HG02973 (cell line): ENCODE data around the gene CAMK2B.

Source experiments
- ATAC-seq: cut with Tn5 transposase; IDR thresholded peaks from one replicate; pipeline ENCODE4 v1.9.1; 2021; ENCODE audit warnings: moderate library complexity; ENCODE audit not compliant: unreplicated experiment

The CAMK2B gene

DNA sequence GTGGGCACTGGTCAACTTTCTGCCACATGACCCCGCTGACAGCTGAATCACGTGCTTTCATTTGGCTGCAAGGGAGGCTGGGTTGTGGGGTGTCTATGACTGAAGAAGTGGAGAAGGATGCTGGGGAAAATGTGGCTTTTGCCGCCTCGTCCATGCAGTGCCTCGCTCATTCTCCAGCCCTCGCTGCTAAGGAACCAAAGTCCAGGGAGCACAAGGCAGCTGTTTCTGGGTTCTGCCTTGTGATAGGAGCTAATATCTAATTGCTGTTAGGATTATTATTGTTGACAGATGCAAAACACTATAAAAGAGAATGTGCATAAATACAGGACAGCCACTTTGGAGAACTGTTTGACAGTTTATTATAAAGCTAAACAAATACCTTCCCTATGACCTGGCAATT is 4.9 kb upstream of the CAMK2B start:
- ATAC-seq, result no peak

DNA sequence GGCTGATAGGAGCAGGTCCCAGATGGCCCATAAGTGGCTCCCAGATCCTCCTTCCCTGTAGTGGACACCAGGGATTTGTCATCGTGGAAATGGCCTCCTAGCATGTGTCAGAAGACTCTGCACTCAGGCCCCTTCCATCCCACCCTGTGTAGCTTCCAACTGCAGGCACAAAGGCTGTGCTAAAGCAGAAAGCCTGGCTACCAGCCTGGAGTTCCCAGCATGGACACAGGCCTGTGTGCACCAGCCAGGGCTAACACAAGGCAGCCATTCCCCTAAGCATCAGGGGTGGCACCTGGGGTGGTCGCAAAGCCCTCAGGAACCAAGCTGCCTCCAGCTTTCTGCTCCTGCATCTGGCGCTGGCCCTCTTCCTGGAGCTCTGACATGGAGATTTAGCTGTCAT is 4.5 kb upstream of the CAMK2B start:
- no peak for ATAC-seq

GRCh38 chr7:44329081-44329480 is 3.7 kb upstream of the CAMK2B start:
- ATAC-seq, result no peak

- ATAC-seq, result no peak
These were observed 2.6 kb upstream of the CAMK2B start for GRCh38 chr7:44327981-44328380.

DNA sequence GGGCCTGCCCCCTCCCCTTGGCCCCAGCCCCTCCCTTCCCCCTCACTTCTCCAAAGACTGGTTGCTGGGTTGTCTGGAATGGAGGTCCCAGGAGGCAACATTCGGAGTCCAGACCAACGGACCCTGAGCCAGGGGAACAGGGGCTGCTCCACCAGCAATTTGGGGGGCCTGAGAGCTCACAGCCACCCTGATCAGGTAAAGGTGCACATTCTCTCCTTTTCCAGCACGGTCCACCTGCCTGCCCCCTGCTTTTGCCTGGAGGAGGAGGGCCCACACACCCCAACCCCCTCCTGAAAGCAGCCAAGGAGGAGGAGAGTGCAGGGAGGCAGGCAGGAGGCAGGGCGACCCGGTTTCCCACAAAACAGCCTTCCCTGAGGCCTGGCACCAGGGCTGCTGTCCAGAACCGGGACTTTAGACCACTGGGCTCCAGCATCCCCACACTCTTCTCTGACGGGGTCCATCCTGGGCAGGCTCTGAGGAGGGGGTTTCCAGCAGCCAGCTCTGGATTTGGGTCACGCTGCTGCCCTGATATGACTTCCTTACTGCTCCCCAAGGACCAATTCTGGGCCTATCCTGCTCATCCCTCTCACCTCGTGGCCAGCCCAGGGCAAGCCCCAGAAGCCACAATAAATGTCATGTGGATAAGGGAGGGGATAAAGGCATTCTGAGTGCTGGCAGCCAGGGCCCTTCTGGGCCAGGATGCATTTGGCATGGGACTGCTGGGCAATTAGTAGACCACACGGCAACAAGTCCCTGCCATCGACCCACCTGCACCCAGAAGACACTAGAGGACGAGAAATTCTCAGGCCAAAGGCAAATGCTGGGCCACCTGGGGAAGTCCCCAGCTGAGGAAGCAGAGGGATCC is 1.1 kb upstream of the CAMK2B start:
- ATAC-seq, result no peak

DNA sequence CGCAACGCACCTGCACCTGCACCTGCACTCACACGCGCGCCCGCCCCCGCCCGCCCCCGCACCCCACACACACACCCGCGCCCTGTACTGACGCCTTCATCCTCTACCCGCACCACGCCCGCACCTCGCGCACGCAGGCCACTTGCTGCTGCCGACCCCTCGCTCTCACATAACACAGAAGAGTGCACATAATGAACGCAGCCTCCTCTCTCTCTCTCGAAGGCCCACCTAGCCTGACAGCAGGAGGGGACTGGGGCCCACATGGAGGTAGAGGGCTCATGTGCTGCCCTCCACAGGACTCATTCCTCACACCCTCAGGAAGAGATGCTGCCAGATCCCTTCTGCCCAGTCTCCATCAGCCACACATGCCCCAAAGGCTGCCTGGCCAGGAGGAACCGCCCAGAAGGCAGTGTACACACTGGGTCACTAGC is 432 bp upstream of the CAMK2B start:
- no peak for ATAC-seq

DNA sequence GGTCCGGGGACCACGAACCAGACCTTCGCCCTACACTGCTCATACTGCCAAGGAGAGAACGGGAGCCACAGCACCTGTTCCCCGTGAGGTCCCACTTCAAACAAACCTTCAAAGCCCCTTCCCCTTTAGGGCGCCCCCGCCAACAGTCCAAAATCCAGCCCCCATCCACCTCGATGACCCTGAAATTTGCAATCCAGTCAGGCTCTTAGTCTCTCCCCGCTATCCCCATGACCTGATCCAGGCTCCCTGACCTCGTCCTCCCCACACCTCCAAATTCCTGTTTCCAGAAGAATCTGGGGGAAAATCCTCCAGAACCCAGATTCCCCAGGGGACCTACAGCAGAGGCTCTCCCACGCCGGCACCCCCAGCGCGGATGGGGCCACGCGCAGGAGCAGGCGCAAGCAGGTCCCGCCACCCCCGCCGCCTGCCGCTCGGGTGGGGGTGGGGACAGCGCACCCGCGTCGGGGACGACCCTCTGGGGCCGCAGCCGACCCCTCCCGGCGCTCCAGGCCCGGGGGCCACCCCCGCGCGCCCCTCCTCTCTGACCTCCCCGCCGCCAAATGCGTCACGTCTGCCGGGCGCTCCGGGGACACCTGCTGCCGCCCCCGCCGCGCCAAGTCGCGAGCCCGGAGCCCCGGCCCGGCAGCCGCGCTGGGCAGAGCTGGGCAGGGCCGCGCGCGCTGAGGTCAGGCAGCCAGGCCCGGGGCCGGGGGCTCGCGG is 753 bp downstream of the CAMK2B start:
- ATAC-seq, result no peak

DNA sequence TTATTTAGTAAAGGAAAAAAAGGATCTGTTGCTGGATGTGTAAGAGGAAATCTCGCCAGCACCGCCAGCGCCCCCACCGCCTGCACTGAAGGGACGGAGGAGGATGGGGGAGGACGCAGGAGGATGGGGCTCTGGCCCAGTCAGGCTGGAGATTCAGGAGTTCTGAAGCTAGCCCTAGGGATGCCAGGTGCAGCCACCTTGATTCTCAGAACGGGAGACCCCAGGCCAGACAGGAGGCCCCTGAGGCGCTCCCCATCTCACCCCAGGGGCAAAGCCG is 1.3 kb downstream of the CAMK2B start:
- no peak for ATAC-seq

GRCh38 chr7:44323381-44324203 is 1.8 kb downstream of the CAMK2B start:
- no peak for ATAC-seq

DNA sequence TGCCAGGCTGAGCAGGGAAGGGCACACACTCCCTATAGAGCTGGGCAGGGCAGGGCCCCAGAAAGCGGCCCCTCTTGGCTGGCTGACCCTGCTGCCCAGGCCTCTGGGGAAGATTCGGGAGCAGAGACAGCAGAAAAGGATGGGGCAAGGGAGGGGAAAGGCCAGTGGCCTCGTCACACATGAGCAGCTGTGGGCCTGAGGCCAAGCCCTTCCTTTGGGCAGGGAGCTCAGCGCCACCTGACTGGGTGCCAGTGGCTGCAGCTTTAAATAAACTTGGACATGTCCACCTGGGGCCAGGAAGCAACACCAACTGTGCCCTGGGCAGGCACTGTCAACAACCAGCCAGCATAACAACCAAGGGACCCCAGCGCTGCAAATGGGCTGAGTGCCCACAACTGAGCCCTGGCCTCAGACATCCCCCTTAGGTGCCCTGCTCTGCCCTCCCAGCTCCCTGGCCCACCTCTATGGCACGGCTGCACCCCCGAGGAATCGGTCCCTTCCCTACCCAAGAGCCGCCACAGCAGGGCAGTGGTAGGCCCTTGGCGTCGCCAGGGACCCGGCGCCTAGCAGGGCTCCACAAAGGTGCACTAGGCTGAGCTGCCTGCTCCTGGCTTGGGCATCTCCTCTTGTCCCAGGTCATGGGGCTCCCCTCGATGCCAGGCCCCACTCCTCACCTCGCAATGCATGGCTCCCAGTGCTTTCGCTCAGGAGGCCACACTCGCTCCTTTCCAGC is 2.6 kb downstream of the CAMK2B start:
- ATAC-seq, result no peak

- no peak for ATAC-seq
These were observed 3.6 kb downstream of the CAMK2B start for GRCh38 chr7:44321796-44322195.

DNA sequence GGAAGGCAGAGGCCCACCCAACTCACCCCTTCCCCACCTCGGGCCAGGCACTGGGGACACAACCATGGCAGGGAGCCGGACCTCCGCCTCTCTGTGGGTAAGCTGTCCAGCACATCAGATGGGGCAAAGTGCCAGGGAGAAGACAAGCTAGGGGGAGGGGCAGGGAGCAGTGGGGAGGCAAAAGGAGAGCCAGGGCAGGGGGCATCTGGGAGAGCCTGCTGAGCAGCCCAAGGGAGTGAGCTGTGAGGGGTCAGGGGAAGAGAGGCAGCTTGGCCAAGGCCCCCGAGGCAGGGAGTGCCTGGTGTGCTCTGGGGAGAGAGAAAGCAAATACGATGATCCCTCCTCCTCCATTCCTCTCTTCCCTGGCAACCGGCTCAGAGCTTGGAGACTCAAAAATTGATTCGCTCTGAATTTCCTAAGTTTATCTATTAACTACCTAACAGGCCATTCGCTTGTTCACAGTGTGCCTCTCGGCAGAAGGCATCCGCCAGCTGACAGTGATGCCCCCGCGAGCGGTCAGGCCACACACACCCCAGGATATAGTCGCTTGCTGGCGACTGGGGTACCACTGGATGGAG is 4.5 kb downstream of the CAMK2B start:
- no peak for ATAC-seq

DNA sequence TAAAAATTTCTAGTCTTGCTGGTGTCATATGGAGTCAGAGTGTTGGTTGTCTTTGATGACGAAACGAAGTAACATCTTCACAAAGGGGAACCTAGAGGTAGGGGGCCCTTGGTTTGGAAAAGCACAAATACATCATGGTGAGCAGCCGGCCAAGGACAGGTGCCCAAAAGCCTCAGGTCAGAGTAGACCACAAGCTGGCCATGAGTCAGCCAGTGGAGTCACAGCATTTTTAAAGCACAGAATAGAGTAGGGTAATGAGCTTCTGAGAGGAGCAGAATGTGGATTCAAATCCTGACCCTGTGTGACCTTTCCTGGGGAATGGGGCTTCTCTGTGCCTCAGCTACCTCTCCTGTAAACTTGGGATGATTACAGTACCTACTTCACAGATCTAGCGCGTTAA is 5.3 kb downstream of the CAMK2B start:
- ATAC-seq, result no peak

- no peak for ATAC-seq
These were observed 7.1 kb downstream of the CAMK2B start for GRCh38 chr7:44318332-44318731.

- no peak for ATAC-seq
These were observed 10.0 kb downstream of the CAMK2B start for GRCh38 chr7:44315301-44315903.

DNA sequence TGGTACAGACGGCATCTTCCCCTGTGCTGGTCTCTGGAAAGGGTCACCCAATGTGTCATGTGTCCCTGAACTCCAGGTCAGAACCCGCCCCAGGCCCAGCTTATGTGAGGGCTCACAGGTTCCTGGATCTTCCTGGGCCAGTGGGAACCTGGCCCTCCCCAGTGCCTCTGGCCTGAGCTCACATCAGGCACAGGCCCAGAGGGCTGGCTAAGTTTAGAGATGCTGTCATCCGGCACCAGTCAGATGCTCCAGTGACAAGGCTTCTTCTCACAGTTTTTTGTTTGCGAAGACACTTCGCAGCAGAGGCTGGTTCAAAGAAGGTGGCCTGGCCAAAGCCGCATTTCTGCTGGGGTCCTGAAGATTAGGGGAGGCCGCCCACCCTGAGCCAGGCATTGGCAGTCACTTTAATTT is 11.8 kb downstream of the CAMK2B start:
- no peak for ATAC-seq

DNA sequence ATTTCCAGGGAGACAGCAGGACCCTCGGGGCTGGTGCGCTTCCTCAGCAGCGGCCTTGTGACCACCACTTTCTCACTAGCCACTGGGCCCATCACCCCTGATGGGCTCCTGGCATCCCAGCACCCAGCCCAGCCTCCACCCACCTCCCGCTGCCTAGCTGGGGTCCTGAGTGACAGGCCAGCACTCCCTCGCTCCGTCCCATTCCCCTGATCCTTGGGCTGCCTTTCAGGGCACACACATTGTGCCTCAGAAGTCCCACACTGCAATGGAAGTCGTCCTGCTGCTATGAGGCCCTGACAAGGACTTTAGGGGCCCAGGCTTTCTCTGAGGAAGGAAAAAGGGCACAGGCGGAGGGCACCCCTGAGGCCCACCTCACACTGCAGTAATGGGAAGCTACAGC is 12.4 kb downstream of the CAMK2B start:
- ATAC-seq, result no peak

GRCh38 chr7:44311561-44312495 is 13.6 kb downstream of the CAMK2B start:
- no peak for ATAC-seq

DNA sequence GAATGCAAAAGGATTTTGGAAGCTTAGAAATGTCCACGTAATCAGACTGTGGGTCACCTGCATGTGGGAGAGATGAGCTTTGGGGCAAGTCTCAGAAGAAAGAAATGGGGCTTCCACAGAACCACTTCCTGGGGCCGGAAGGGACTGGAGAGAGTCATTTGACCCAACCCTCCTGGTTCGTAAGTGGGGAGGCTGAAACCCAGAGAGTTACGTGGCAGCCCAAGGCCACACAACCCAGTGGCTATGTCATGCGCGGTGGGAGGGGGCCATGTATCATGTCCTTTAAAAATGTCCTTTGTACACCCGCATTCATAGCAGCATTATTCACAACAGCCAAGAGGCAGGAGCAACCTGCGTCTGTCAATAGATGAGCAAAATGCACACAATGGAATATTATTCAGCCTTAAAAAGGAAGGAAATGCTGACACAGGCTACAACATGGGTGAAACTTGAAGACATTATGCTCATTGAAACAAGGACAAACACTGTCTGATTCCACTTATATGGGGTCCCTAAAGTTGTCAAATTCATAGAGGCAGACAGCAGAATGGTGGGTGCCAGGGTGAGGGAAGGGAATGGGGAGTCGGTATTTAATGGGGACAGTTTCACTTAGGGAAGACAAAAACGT is 15.1 kb downstream of the CAMK2B start:
- ATAC-seq, result no peak
